ENCODE data around the gene KDM5A. TPM values are rescaled to one million over a fixed set of nuclear protein-coding genes. Genes with fewer than 3 reads are reported as not detected.

KDM5A gene
- total RNA-seq, 1 experiment from 2014 or later: 18.6 TPM

DNA sequence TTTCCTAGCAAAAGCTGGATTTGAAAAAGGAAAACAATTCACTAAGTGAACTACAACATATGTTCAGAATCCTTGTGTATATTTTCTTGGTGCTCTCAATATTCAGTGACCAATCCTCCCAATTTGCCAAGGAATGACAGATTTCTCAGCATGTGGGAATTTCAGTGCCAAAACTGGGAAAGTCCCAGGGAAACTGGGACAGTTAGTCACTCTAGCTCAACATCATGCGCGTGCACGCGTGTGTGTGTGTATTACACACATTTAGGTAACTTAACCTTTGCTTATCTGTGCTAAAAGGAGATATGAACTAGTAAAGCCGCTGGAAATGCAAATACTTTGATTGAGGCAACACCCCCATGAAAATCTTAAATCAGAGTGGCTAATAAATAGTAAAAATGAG lies 100.4 kb downstream of the KDM5A start:
- DNase-seq (ENCODE audit: low spot score): peak; percentile 97
- in situ Hi-C loops (cut with HindIII; ENCODE audit: low sequenced_read_pairs): no loop called here

DNA sequence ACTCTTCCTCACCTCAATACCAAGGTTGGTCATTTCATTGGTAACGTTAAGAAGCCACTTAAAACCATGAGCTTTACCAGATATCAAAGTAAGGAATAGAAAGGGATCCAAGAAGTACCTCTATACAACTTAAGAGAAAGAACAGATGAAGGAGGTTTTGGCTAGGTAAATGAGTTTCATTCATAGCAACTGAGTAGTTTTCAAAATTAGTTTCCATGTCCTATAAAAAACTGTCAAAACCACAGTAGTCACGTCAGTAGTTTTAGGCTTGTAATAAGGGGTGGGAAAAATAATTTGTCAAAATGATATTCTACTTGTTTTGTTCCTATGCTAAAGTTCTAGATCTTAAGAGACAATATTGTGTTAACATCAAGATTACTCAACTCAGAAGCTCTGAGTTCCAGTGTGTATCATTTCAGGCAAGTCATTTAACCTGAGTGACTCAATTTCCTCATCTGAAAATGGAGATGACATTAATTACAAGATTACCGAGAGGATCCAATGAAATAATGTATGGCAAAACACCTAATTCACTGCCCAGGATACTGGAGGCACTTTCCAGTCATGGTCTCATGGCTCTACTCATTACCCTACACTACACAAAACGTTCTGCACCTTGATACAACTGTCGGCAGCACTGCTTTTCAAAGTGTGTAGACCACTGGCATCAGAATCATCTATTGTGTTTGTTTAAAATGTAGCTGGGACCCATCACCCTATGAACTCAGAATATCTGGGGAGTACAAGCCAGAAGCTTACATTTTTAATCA lies 102.4 kb downstream of the KDM5A start:
- DNase-seq (ENCODE audit: low spot score): no peak
- in situ Hi-C loops (cut with HindIII; ENCODE audit: low sequenced_read_pairs): no loop called here

DNA sequence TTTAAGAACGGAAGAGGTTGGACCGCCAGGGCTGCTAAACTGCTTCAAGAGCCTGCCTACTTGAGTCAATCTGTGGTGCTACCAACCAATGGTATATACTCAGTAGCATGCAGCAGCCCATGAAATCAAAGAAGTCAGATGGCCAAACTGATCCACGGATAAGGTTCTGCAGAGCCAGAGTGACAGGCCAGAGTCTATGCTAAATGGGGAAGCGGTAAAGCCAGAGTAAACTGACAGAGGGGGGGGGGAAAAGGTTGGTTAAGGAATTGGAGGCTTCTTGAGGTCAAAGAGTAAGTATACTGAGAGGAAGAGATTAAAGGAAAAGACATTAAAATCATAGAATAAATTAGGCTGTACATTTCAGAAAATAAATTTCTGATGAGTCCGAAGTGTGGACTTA lies 111.1 kb downstream of the KDM5A start:
- DNase-seq (ENCODE audit: low spot score): no peak
- in situ Hi-C loops (cut with HindIII; ENCODE audit: low sequenced_read_pairs): no loop called here

DNA sequence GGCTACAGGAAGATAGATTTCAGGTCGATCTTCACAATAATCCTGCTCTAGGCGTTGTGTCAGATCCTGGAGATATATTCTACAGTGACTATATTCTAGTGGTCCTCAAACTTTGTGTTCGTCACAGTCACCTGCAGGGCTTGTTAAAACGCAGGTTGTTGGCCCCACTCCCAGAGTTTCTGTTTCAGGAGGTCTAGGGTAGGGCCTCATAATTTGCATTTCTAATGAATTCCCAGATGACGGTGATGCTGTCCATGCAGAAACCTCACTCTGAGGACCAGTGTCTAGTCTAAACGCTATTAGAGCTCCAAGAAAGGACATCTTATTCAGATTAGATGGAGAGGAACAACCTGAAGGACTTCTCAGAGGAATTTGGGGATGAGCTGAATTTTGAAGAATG lies 113.3 kb downstream of the KDM5A start:
- DNase-seq (ENCODE audit: low spot score): no peak
- in situ Hi-C loops (cut with HindIII; ENCODE audit: low sequenced_read_pairs): no loop called here

DNA sequence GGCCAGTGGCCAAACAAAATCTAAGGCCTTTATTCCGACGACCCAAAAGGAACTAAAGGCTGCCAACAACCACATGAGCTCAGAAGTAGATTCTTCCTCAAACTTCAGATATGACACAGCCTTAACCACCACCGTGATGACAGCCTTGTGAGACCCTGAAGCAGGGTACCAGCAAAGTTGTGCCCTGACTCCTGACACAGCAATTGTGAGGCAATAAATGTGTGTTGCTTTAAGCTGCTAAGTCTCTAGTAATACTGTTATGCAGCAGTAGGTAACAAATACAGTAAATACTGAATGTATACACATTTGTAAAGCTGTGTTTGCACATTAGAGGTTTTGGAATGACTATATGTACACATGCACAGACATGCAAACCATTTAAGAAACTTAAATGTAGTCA lies 115.7 kb downstream of the KDM5A start:
- DNase-seq (ENCODE audit: low spot score): no peak
- in situ Hi-C loops (cut with HindIII; ENCODE audit: low sequenced_read_pairs): no loop called here

DNA sequence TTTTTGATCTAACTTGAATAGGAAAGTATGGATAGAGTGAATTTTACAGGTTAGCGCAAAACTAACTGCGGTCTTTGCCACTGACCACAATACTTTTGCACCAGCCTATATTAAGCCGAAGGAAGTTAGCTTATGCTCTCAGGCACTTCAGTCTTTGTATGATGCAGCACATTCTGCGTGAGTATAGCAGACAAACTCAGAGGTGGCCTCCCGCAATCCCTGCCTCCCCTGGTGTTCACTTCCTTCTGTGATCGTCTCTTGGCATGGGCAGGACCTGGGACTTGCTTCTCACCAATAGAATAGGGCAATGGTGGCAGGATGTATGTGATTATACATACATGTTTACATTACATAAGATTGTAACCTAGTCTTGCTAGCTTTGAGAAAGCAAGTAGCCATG lies 116.2 kb downstream of the KDM5A start:
- in situ Hi-C loops (cut with HindIII; ENCODE audit: low sequenced_read_pairs): no loop called here
- DNase-seq (ENCODE audit: low spot score): no peak

DNA sequence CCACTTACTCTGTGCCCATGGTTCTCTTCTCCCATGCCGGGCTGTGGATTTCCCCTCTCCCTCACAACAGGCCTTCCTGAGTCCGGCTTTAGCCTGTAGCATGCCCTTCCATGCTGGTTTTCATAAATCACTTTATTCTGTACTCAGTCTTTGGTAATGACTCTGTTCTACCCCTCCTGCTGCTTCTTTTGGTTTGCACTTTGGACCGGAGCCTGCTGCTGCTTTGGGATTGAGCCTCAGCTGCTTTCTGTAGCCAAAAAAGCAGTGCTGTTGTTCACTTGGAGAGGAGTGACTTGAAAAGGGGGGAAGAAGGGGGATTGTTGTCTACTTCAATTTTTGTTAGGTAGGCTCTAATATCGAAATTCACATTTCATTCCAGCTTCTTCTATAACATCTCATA lies 118.0 kb downstream of the KDM5A start:
- in situ Hi-C loops (cut with HindIII; ENCODE audit: low sequenced_read_pairs): no loop called here
- peak; percentile 85 for DNase-seq (ENCODE audit: low spot score)

DNA sequence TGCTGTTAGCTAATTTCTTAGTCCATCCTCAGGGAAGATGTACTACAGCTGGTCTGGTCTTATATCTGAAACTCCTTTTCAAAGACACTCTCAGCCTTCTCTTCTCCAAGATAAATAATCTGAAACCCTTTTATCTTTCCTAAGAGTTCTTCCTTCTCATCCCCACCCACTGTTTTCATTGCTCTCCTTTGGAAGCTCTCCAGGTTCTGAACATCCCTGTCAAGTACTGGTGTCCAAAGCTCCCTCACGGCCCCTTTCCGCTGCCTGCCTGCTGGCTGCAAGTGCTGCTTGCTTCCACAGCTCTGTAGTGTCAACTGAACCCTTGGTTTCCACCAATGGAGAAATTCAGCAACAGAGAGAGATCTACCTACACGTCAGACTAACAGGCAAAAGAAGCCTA lies 119.9 kb downstream of the KDM5A start:
- peak; percentile 70 for DNase-seq (ENCODE audit: low spot score)
- in situ Hi-C loops (cut with HindIII; ENCODE audit: low sequenced_read_pairs): no loop called here

DNA sequence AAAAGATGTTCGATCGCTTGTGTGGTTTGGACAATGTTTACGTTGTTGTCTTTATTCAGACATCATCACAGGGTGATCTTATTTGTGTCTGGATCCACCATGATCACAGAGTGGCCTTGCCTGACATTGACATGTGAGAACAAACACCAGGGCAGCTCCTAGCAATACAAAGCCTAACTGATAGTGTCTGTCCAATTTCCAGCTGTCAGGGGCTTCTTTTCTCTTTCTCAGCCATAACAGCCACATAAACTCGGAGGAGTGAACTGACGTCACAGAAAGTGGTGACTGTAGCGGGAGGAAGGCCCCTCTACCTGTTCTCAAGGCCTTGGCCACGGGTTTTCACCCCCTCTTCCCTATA lies 120.7 kb downstream of the KDM5A start:
- in situ Hi-C loops (cut with HindIII; ENCODE audit: low sequenced_read_pairs): no loop called here
- peak; percentile 42 for DNase-seq (ENCODE audit: low spot score)

DNA sequence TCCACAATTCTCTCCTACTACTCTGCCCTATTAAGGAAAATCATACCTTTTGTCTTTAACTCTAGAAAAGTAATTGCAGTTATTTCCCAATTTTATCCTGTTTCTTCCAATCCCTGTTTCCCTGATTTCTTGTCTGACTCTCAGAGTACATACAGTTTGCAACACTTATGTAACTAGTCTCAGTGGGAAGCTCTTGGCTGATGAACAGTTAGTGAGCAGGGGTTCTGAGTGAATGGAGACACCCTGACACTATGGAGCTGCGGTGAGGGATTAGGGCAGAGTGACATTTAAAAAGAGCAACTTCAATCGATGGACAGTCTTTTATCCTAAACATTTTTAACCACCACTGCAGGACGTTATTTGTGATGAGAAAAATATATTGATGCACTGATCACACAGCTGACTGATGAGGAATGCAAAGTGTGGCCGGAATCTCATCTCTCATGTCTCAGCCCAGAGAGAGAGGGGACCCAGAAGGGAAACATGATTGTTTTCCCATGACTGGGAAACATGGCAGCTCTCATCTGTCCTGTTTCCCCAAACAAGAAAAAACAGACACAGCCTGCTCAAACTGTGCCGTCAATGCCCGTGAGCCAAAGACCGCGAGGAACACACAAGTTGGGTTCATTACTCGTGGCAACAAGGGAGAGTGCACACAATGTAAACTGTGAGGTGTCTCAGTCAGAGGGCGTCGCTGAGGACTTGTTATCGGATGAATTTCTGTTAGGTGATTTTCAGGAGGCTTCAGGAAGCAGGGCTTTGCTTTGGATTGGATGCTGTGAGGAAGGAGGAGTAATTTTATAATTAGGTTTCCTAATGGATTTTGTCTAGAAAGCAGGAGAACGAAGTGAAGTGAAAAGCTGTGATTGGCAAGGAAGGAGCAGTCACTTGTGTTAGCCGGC lies 121.3 kb downstream of the KDM5A start:
- in situ Hi-C loops (cut with HindIII; ENCODE audit: low sequenced_read_pairs): no loop called here
- peak; percentile 82 for DNase-seq (ENCODE audit: low spot score)

DNA sequence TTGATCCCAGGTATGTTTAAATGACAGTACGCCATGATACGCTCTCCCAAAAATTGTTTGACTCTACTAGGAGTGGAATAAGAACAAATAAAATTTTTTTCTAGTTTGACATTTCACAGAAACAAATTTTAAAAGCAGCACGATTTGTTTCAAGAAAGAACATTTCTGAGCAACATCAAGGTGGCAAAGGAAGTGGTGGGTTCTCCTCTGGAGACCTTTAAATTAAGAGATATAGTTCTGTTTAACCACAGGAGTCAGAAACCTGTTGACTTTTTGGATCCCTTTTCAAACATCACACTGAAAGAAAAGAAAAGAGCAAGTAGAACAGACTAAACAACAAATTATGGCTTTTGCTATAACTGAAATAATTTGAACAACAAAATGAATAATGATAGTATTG lies 124.0 kb downstream of the KDM5A start:
- DNase-seq (ENCODE audit: low spot score): no peak
- in situ Hi-C loops (cut with HindIII; ENCODE audit: low sequenced_read_pairs): no loop called here

DNA sequence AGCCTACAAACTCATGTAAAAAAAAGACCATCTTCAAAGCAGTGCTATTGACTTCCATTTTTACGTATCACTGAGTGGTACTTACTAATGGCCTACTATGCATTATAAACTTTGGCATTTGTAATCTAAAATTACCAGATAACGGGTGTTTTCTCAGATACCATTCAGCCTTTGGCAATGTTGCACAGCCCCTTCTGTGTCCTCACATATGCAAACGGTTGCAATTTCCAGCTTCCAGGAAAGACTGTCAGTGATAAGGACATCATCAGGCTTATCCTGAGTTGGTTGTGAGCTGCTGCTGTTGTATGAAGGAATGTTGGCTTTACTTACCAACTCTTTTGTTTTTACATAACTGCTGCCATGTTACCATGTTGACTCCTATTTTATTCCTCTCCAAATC lies 124.9 kb downstream of the KDM5A start:
- in situ Hi-C loops (cut with HindIII; ENCODE audit: low sequenced_read_pairs): no loop called here
- no peak for DNase-seq (ENCODE audit: low spot score)

DNA sequence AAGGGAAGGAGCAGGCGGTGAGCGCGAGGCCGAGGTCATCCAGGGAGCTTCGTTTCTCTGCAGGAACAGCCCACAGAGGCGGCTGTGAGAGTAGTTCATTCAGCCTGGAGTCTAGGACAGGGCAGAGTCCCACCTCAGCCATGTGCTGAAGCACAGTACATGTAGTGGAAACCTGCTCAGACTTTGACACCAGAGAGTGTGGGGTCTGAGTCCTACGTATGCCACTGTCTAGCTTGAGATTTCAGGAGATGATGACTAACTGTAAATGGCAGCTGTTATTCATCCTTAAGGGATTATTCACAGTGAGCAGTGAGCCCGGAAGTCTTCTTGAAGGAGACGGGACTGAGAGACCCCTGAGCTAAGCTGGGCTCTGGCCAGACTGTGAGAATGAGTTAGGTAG lies 125.5 kb downstream of the KDM5A start:
- DNase-seq (ENCODE audit: low spot score): no peak
- in situ Hi-C loops (cut with HindIII; ENCODE audit: low sequenced_read_pairs): no loop called here

DNA sequence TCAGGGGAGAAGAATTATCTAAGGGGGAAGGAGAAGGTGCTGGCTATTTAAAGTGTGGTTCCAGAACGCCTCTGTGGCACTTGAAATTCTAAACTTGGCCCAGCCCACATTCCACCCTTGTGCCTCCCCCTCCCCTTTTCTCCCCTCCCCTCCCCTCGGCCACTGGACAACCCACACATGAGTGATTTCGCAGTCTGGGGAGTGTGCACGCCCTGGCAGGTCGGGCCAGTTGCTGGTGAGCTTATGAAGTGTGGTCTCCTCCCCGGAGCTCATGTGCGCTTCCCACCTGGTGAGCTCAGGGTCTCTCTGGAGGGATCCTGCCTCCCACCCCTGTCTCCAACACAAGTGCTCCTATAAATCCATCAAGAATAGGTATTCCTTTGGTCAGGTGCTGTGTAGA lies 126.3 kb downstream of the KDM5A start, which contains the start of gene SLC6A13:
SLC6A13 (minus strand) TSS at position 20 of the 400 bp plus-strand sequence. CDS start 2,784 bp downstream, outside the sequence.
- in situ Hi-C loops (cut with HindIII; ENCODE audit: low sequenced_read_pairs): no loop called here

DNA sequence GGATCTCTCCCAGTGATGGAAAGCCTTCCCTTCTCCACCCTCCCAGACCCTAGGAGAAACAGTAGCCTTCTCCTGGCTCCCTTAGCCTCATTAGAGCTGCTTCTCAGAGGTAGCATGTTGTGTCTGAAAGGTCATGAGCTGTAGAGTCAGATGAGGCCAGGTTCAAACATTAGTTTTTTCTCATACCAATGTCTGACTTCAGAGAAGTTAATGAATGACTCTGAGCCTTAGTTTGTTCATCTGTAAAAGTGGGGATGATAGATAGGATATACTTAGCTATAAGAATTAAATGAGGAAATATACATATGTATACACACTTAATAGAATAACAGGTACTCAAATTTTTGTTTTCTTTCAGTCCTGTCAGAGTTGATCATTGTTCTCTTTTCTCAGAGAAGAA lies 127.0 kb downstream of the KDM5A start:
- in situ Hi-C loops (cut with HindIII; ENCODE audit: low sequenced_read_pairs): no loop called here
- DNase-seq (ENCODE audit: low spot score): no peak

More for the DNA sequence above, 126.3 kb downstream of the KDM5A start, which contains the start of gene SLC6A13:
- no peak for DNase-seq (ENCODE audit: low spot score)

DNA sequence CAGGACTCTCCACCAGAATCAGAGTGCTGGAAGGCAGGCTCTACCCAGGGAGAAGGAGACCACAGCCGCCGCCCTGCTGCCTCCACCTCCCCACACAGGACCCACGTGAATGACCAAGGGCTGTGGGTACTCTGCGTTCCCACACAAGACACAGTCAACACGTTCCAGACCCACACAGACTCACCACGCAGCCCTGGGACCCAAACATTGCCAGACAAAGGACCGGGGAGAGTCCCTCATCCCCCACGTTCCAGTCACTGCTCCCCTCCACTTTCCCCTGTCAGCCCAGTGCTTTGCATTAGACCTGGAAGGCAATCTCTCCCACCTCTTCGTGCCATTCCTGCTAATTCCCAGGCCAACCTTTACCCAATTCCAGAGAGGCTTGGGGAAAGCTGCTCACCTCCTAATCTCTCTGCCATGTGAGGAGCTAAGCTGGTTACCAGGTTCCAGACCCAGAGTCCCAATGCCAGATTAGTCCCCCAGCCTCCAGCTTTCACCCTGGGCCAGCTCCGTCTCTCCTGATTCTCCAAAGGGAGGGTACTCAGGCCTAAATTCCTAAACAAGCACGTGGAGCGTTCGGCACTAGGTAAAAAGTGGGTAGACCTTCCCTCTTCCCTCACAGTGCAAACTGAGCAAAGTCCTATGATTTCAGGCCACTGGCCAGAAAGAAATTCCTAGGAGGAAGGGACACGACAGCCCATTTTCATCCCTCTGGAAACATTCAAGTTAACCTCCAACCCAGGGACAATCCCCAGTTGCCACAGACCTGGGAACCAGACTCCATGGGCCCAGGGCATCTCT lies 131.4 kb downstream of the KDM5A start:
- in situ Hi-C loops (cut with HindIII; ENCODE audit: low sequenced_read_pairs): no loop called here
- DNase-seq (ENCODE audit: low spot score): no peak

DNA sequence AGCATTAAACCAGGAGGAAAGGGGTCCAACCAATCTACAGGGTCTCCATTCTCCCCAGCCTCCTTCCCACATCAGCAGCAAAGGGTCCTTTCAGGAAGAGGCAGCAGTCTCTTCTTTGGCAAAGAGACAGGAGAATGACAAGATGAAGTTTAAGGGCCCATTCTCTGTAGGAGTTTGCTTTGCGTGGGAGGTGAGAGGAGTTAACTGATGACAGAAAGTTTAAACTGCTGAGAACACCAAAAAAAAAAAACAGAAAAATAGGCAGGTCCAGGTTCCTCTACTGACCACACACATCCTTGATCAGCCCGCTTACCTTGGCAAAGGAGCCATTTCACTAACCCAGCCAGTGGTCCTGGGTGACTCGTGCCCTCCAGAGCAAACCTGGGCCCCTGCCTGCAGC lies 132.2 kb downstream of the KDM5A start:
- DNase-seq (ENCODE audit: low spot score): no peak
- in situ Hi-C loops (cut with HindIII; ENCODE audit: low sequenced_read_pairs): no loop called here

DNA sequence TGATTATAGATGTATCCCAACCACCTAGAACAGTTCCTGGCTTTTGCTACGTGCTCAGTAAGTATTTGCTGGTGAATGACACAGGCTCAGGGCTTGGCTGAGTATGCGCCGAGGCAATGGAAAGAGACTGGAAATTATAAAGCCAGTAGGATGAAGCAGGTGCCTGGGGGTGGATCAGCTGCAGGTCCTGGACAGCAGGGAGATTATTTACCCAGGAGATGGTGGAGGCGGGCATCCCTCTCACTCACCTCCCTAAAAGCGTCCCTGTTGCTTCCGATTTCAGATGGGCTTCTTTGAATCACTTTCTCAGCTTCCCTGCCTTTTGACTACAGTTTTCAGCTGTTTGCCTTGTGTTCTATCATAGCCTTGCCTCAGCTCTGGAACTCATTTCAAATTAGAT lies 132.9 kb downstream of the KDM5A start:
- in situ Hi-C loops (cut with HindIII; ENCODE audit: low sequenced_read_pairs): no loop called here

DNA sequence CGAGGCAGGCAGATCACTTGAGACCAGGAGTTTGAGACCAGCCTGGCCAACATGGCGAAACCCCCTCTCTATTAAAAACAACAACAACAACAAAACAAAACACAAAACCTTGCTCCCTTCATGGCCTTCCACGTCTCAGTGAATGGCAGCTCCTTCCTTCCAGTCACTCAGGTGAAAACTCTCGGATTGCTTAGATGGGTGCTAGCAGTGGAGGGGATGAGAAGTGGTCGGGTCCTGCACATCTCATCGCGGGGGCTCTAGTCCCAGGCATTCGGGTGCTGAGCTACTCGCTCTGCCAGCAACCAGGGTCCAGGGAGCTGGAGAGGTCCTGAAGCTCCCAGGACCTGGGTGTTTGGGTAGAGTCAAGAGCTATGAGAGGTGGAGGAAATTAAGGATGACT lies 134.2 kb downstream of the KDM5A start:
- in situ Hi-C loops (cut with HindIII; ENCODE audit: low sequenced_read_pairs): no loop called here
- DNase-seq (ENCODE audit: low spot score): no peak

More for the DNA sequence above, 132.9 kb downstream of the KDM5A start:
- DNase-seq (ENCODE audit: low spot score): no peak

DNA sequence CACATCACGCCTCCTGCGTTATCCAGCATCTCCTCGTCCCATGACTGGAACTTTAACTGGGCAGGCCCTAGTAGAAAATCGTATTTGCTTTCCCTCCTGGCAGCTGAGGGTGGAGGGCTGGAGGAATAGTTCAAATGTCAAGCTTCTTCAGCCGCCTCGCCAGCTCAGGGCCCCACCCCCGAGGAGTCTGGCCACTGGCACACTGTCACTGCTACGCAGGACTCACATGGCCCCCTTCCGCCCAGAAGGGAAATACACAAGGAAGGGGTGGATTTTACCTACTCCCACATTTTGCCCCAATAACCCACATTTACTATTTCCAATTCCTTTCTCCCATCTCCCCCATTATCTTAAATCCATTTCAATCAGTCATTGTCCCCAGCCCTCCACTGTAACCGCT lies 135.1 kb downstream of the KDM5A start:
- no peak for DNase-seq (ENCODE audit: low spot score)
- in situ Hi-C loops (cut with HindIII; ENCODE audit: low sequenced_read_pairs): no loop called here
